G401.6 (cell line): Measurements from ENCODE around the gene FBRSL1.

Source experiments
- FAIRE-seq: peaks from 2 replicates; lab custom pipeline; 2012; peaks lifted over from hg19 to GRCh38; lab: Jason Lieb, UNC

FBRSL1 gene

GRCh38 chr12:132484891-132485441 is 5.0 kb upstream of the FBRSL1 start:
- FAIRE-seq: no peak

GRCh38 chr12:132485619-132486018 is 4.3 kb upstream of the FBRSL1 start:
- no peak for FAIRE-seq

- FAIRE-seq: no peak
These were observed 3.8 kb upstream of the FBRSL1 start for GRCh38 chr12:132486168-132486567.

GRCh38 chr12:132486576-132486975 is 3.4 kb upstream of the FBRSL1 start:
- FAIRE-seq: no peak

- no peak for FAIRE-seq
These were observed 2.6 kb upstream of the FBRSL1 start for GRCh38 chr12:132487311-132487741.

GRCh38 chr12:132488127-132489077 is 1.5 kb upstream of the FBRSL1 start:
- FAIRE-seq: no peak

GRCh38 chr12:132489078-132489601 is 811 bp upstream of the FBRSL1 start:
- no peak for FAIRE-seq

- FAIRE-seq: no peak
These were observed 629 bp downstream of the FBRSL1 start for GRCh38 chr12:132490422-132491137.

GRCh38 chr12:132491138-132491663 is 1.2 kb downstream of the FBRSL1 start:
- no peak for FAIRE-seq

GRCh38 chr12:132491761-132492378 is 1.9 kb downstream of the FBRSL1 start:
- no peak for FAIRE-seq

GRCh38 chr12:132492522-132492921 is 2.6 kb downstream of the FBRSL1 start:
- FAIRE-seq: no peak

- FAIRE-seq: no peak
These were observed 3.0 kb downstream of the FBRSL1 start for GRCh38 chr12:132492951-132493350.

GRCh38 chr12:132493482-132494178 is 3.7 kb downstream of the FBRSL1 start:
- no peak for FAIRE-seq

GRCh38 chr12:132494294-132495164 is 4.6 kb downstream of the FBRSL1 start:
- FAIRE-seq: no peak

- FAIRE-seq: no peak
These were observed 5.2 kb downstream of the FBRSL1 start for GRCh38 chr12:132495165-132495544.

- FAIRE-seq: no peak
These were observed 5.8 kb downstream of the FBRSL1 start for GRCh38 chr12:132495629-132496357.

GRCh38 chr12:132496358-132496669 is 6.4 kb downstream of the FBRSL1 start:
- FAIRE-seq: no peak

- FAIRE-seq: no peak
These were observed 6.8 kb downstream of the FBRSL1 start for GRCh38 chr12:132496710-132497109.

GRCh38 chr12:132497514-132498405 is 7.8 kb downstream of the FBRSL1 start:
- FAIRE-seq: no peak
